HepG2 (cell line): ENCODE measurements around the gene E2F1. TPM values are rescaled to one million over a fixed set of nuclear protein-coding genes. Genes with fewer than 3 reads are reported as not detected.

ENCODE experiments used
- ATAC-seq: fragments of 200-7000 bp; cut with Tn5 transposase; 3 replicates; pipeline ENCODE4 v1.9.1; 2020; ENCODE audit warnings: mild to moderate bottlenecking, moderate library complexity
- BruUV-seq: library from RNA; stranded (reverse); fragments of 400-500 nt; replicated peaks from 2 replicates; lab custom pipeline; 2021; lab: Mats Ljungman, UMichigan
- CTCF ChIA-PET: fragments of 300-600 bp; formaldehyde crosslinking; extraction: SDS; loops from one replicate; lab custom pipeline; 2021; ENCODE audit warnings: low total read pairs, inconsistent platforms, low intra/inter-chr PET ratio; lab: Yijun Ruan, JAX
- POLR2A ChIA-PET: fragments of 350-600 bp; sonication (Branson Sonifier 250); formaldehyde crosslinking; loops from one replicate; lab custom pipeline; 2020; ENCODE audit warnings: antibody characterized with exemption, inconsistent platforms; lab: Yijun Ruan, JAX
- DNase-seq: peaks from one replicate; pipeline ENCODE4 v3.0.0-alpha.2; 2015; ENCODE audit warnings: low spot score
- FAIRE-seq: peaks from 3 replicates; lab custom pipeline; 2011; peaks lifted over from hg19 to GRCh38; lab: Jason Lieb, UNC
- H2AFZ ChIP-seq: one replicate; pipeline ENCODE4 v1.6.1; 2011; ENCODE audit warnings: low read length, inconsistent platforms
- H3K27ac ChIP-seq: fragments of 300-600 bp; 3 replicates; pipeline ENCODE4 v1.8.0; 2011; ENCODE audit warnings: mixed run types, mild to moderate bottlenecking, mixed read lengths, low read length, inconsistent platforms; ENCODE audit not compliant: insufficient read depth; ENCODE audit errors: extremely low read length
- H3K27me3 ChIP-seq, 2 experiments: fragments of 200-600 bp in 1 of 2; 2 replicates in 1 of 2; 3 replicates in 1 of 2; pipeline versions ENCODE4 v1.6.0 to v1.8.0; 2011; ENCODE audit warnings: low read length in 2 of 2, mild to moderate bottlenecking in 2 of 2, moderate library complexity in 2 of 2, inconsistent platforms in 1 of 2; ENCODE audit not compliant: insufficient read depth in 2 of 2, control insufficient read depth in 1 of 2
- H3K36me3 ChIP-seq, 2 experiments: fragments of 200-600 bp in 1 of 2; replicated peaks in 1 of 2; 2 replicates in 1 of 2; 3 replicates in 1 of 2; pipeline versions ENCODE4 v1.5.1 to v1.8.0; 2011; ENCODE audit warnings: low read length in 2 of 2, inconsistent platforms in 1 of 2; ENCODE audit not compliant: insufficient read depth in 2 of 2, control insufficient read depth in 1 of 2
- H3K4me1 ChIP-seq: 2 replicates; pipeline ENCODE4 v1.5.1; 2012; ENCODE audit warnings: low read length, inconsistent platforms; ENCODE audit not compliant: insufficient read depth
- H3K4me2 ChIP-seq: 2 replicates; pipeline ENCODE4 v1.6.0; 2011; ENCODE audit warnings: low read depth, low read length, inconsistent platforms
- H3K4me3 ChIP-seq, 3 experiments: fragments of 200-600 bp in 1 of 3; sonication (generic), shearing (Covaris generic) in 1 of 3; replicated peaks in 1 of 3; 2 replicates each; pipeline ENCODE4 v1.5.1; 2011 to 2016; ENCODE audit warnings: low read length in 3 of 3, inconsistent platforms in 2 of 3, low read depth in 2 of 3, mild to moderate bottlenecking in 2 of 3, control low read depth in 1 of 3, mixed read lengths in 1 of 3; ENCODE audit not compliant: insufficient read depth in 1 of 3
- H3K79me2 ChIP-seq: one replicate; pipeline ENCODE4 v1.6.1; 2011; ENCODE audit warnings: low read length, inconsistent platforms; ENCODE audit not compliant: insufficient read depth
- H3K9ac ChIP-seq: 2 replicates; pipeline ENCODE4 v1.6.0; 2011; ENCODE audit warnings: mild to moderate bottlenecking, low read depth, low read length, inconsistent platforms; ENCODE audit not compliant: insufficient read depth
- H3K9me3 ChIP-seq: 2 replicates; pipeline ENCODE4 v1.5.1; 2012; ENCODE audit warnings: mild to moderate bottlenecking, low read length
- H4K20me1 ChIP-seq: 2 replicates; pipeline ENCODE4 v1.6.0; 2011; ENCODE audit warnings: inconsistent platforms, mild to moderate bottlenecking, low read length, moderate library complexity; ENCODE audit not compliant: insufficient read depth
- ARID5B ChIP-seq: IDR thresholded peaks from 2 replicates; pipeline ENCODE4 v1.4.0; 2020; ENCODE audit warnings: mild to moderate bottlenecking, missing genetic modification reagents
- ARNT ChIP-seq: fragments of 450-650 bp; IDR thresholded peaks from 2 replicates; pipeline ENCODE4 v1.6.1; 2017
- CREB1 ChIP-seq, 2 experiments: fragments of 450-650 bp in 1 of 2; IDR thresholded peaks; 2 replicates each; pipeline ENCODE4 v1.6.1; 2016 to 2017; ENCODE audit warnings: control low read depth in 1 of 2, mild to moderate bottlenecking in 1 of 2, missing compliant biosample characterization in 1 of 2, missing genetic modification characterization in 1 of 2
- EHMT2 ChIP-seq: fragments of 200-600 bp; sonication (generic); IDR thresholded peaks from 2 replicates; pipeline ENCODE4 v1.7.0; 2017; ENCODE audit warnings: antibody characterized with exemption, low read depth, low read length, borderline replicate concordance
- LCORL ChIP-seq, 2 experiments: fragments of 450-650 bp in 1 of 2; sonication (generic) in 1 of 2; formaldehyde crosslinking in 1 of 2; IDR thresholded peaks; 2 replicates each; pipeline versions ENCODE4 v1.5.0 to v1.6.1; 2017 to 2020; ENCODE audit warnings: antibody characterized with exemption in 1 of 2, missing genetic modification reagents in 1 of 2
- MAX ChIP-seq: IDR thresholded peaks from 2 replicates; pipeline ENCODE4 v1.6.1; 2012; ENCODE audit warnings: inconsistent platforms
- NFATC3 ChIP-seq: sonication (generic); formaldehyde crosslinking; IDR thresholded peaks from 2 replicates; pipeline ENCODE4 v1.5.1; 2020; ENCODE audit warnings: mild to moderate bottlenecking, missing genetic modification reagents
- NFKBIZ ChIP-seq: IDR thresholded peaks from 2 replicates; pipeline ENCODE4 v1.6.1; 2018; ENCODE audit warnings: missing genetic modification reagents, missing compliant biosample characterization
- SIN3A ChIP-seq: IDR thresholded peaks from 2 replicates; pipeline ENCODE4 v1.6.1; 2011; ENCODE audit warnings: low read depth, mild to moderate bottlenecking, control low read depth, low read length, borderline replicate concordance
- SIX1 ChIP-seq: sonication (generic); formaldehyde crosslinking; IDR thresholded peaks from 2 replicates; pipeline ENCODE4 v1.4.0; 2020; ENCODE audit warnings: missing genetic modification reagents, borderline replicate concordance
- ZNF33B ChIP-seq: sonication (generic); formaldehyde crosslinking; IDR thresholded peaks from 2 replicates; pipeline ENCODE4 v1.5.1; 2020; ENCODE audit warnings: mild to moderate bottlenecking, missing genetic modification reagents
- WGBS: methylation state at CpG from one replicate; pipeline ENCODE4 v1.1.6; 2017; ENCODE audit warnings: low lambda C conversion rate; 5-methylcytosine and 5-hydroxymethylcytosine counted together
- in situ Hi-C: cut with HindIII; loops from 2 replicates; pipeline ENCODE4 v1.10.0; 2017; ENCODE audit warnings: low pct_unique_long_range_greater_than_20kb; ENCODE audit not compliant: extremely low pct_ligation_motif_present
- intact Hi-C: fragments of 100-400 bp; cut with micrococcal nuclease; formaldehyde crosslinking; loops from one replicate; pipeline ENCODE4 v1.10.0; 2022; ENCODE audit not compliant: unreplicated experiment
- polyA plus RNA-seq, 8 experiments: library from polyadenylated mRNA; depleted of rRNA in 3 of 8; stranded (reverse) in 7 of 8; unstranded in 1 of 8; fragments of >200 nt; fragmentation: Illumina TruSeq in 4 of 8; extraction: Trizol in 4 of 8; gene quantifications; 2 replicates each; pipeline versions ENCODE4 v1.2.1 to v1.2.3, GENCODE V29; 2011 to 2016; ENCODE audit warnings: low read depth in 4 of 8, missing spikeins in 1 of 8, mixed read lengths in 1 of 8; ENCODE audit not compliant: insufficient read depth in 1 of 8
- total RNA-seq, 5 experiments: library from RNA; depleted of rRNA; stranded (reverse); fragments of >200 nt; fragmentation: Illumina TruSeq; extraction: Trizol; gene quantifications; 2 replicates each; pipeline ENCODE4 v1.2.3, GENCODE V29; 2016; ENCODE audit warnings: low read depth in 1 of 5

The E2F1 gene
- total and polyA plus RNA-seq, 2 of the 13 experiments (the other 11 are each of a cell fraction or from before 2014, with no cell fraction given): 25.5 to 39.4 TPM

DNA sequence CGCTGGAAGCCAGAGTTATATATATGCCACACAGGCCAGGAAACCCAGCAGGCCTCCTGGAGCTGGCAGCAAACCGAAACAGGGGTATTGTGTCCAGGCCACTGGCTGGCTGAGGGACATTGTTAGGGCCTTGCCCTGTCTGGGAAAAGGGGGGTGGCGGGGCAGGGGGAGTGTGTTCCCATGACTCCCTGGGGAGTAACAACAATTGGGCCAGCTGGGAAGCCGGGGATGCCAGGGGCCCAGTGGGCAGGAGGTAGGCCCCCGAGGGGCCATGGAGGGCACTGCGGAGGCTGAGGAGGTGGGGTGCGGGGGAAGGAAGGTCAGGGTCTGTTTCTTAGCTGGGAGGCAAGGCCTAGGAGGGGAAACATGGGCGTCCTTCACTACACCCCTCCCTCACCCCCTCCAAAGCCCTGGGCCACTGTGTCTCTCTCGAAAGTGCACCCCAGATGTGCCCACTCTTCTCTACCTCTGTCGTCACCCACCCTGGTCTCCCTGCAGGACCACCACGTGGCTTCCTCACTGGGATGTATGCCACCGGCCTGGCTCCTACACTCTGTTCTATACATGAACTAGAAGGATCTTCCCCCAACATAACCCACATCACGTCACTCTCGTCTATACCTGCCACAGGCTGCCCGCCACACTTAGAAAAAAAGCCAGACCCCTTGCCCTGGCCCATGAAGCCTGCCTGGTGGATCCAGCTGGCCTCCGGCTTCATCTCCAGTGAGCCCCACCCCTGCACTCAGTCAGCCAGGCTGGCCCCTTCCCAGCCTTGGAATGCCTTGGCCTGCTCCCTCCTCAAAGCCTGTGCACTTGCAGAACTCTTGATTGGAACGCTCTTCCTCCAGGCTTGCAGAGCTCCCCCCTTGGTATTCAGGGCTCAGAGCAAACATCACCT lies 7.8 kb upstream of the E2F1 start (continued):
- TF ChIP-seq LCORL (IDR thresholded peaks at IDR 0.05) (no peak), LCORL (CRISPR knock-in tag; IDR thresholded peaks at IDR 0.05) (no peak), NFATC3 (CRISPR knock-in tag) (no peak)
- TF ChIP-seq, all 625 proteins: peak for 9

- in situ Hi-C loops: no loop called here
- Histone ChIP-seq H4K20me1 (no peaks in the 10 kb centered on the region), H3K4me1 (peaks cover 66% of the 10 kb centered on the region), H3K27ac (no peak overlapping the region), H3K36me3 (no peaks in the 10 kb centered on the region), H2AFZ (no peak overlapping the region), H3K4me2 (peak overlapping the region; percentile 14; the same call in 1 of the 2 replicates), H3K27me3 (no peaks in the 10 kb centered on the region), H3K9me3 (no peaks in the 10 kb centered on the region), H3K4me3 (no peak overlapping the region; a peak in 1 of 6 replicates), H3K79me2 (no peaks in the 10 kb centered on the region), H3K9ac (no peak overlapping the region)
- ATAC-seq (no peak), DNase-seq (no peak), FAIRE-seq (no peak)
- WGBS: 42% methylated on average over 5 of the region's 5 CpGs
- BruUV-seq: no TSS peak
- ChIA-PET CTCF (no interaction called here), POLR2A (interaction anchor here (2.0 kb wide), 1 partner anchor 11 kb away, joined by 6 read pairs; no protein-coding TSS in a partner anchor)
- TF ChIP-seq ARNT: no peak
- peak; percentile 69 for TF ChIP-seq CREB1 (IDR thresholded peaks at IDR 0.05)
- TF ChIP-seq CREB1 (CRISPR knock-in tag; IDR thresholded peaks at IDR 0.05): no peak
- intact Hi-C loops: no loop called here
Measured at GRCh38 chr20:33693289-33693688, 7.1 kb upstream of the E2F1 start.

GRCh38 chr20:33689973-33690372 lies 3.8 kb upstream of the E2F1 start:
- no TSS peak for BruUV-seq
- 0 out of 2 replicates have a peak, but pooled peaks have one; percentile 14 for TF ChIP-seq MAX
- no peak for TF ChIP-seq EHMT2
- no peak for TF ChIP-seq SIX1 (CRISPR knock-in tag)
- TF ChIP-seq ZNF33B: no peak
- TF ChIP-seq SIN3A: 0 out of 2 replicates have a peak, but pooled peaks have one; percentile 2
- peak; percentile 46 for TF ChIP-seq ARID5B (CRISPR knock-in tag)
- no peak for TF ChIP-seq NFKBIZ

More at GRCh38 chr20:33689973-33690372, 3.8 kb upstream of the E2F1 start:
- in situ Hi-C loops (no loop called here), intact Hi-C loops (loop anchor here (5.0 kb wide), 1 partner anchor 122 kb away; the partner anchor contains the start of gene CHMP4B)
- Histone ChIP-seq H3K27me3 (no peaks in the 10 kb centered on the region), H3K4me1 (peaks cover 79% of the 10 kb centered on the region), H3K79me2 (peaks cover 6% of the 10 kb centered on the region), H2AFZ (no peak overlapping the region), H3K36me3 (no peaks in the 10 kb centered on the region), H4K20me1 (no peaks in the 10 kb centered on the region), H3K27ac (no peak overlapping the region), H3K4me2 (peak overlapping the region; percentile 22; the same call in 1 of the 2 replicates), H3K9ac (no peak overlapping the region), H3K4me3 (no peak overlapping the region), H3K9me3 (no peaks in the 10 kb centered on the region)
- DNase-seq (peak; percentile 50), ATAC-seq (no peak), FAIRE-seq (peak; percentile 18)
- WGBS: 15% methylated on average over 4 of the region's 4 CpGs
- ChIA-PET CTCF (no interaction called here), POLR2A (interaction anchor here (1.0 kb wide), 1 partner anchor 17 kb away, joined by 3 read pairs; no protein-coding TSS in a partner anchor)
